Subcutaneous abdominal adipose tissue (tissue), 5 donors: ENCODE data around the gene RASSF4.

Experiments used
- H3K27ac ChIP-seq: one replicate; pipeline ENCODE4 v1.7.0; 2013; ENCODE audit warnings: low read depth, mild to moderate bottlenecking, inconsistent platforms, low read length, moderate library complexity
- H3K27me3 ChIP-seq, 5 donors: one replicate each; pipeline ENCODE4 v1.7.0; 2013; ENCODE audit warnings: low read length in 5 of 5, inconsistent platforms in 1 of 5; ENCODE audit not compliant: control insufficient read depth in 5 of 5, insufficient read depth in 4 of 5
- H3K36me3 ChIP-seq, 5 donors: one replicate each; pipeline ENCODE4 v1.7.0; 2013; ENCODE audit warnings: low read length in 5 of 5; ENCODE audit not compliant: control insufficient read depth in 5 of 5, insufficient read depth in 5 of 5
- H3K4me1 ChIP-seq, 5 donors: one replicate each; pipeline ENCODE4 v1.7.0; 2013; ENCODE audit warnings: low read length in 5 of 5, mild to moderate bottlenecking in 3 of 5, moderate library complexity in 1 of 5; ENCODE audit not compliant: control insufficient read depth in 5 of 5, insufficient read depth in 5 of 5
- H3K4me3 ChIP-seq, 5 donors: one replicate each; pipeline ENCODE4 v1.7.0; 2013; ENCODE audit warnings: low read length in 5 of 5, low read depth in 1 of 5
- H3K9ac ChIP-seq, 5 donors: one replicate each; pipeline ENCODE4 v1.7.0; 2013; ENCODE audit warnings: low read length in 5 of 5, mild to moderate bottlenecking in 4 of 5, moderate library complexity in 3 of 5
- H3K9me3 ChIP-seq, 5 donors: one replicate each; pipeline ENCODE4 v1.7.0; 2013; ENCODE audit warnings: low read length in 5 of 5; ENCODE audit not compliant: control insufficient read depth in 5 of 5
- donor health status: healthy.
- donor health status: healthy.
- donor health status: healthy.
- donor health status: healthy.
- donor health status: healthy.

The RASSF4 gene

DNA sequence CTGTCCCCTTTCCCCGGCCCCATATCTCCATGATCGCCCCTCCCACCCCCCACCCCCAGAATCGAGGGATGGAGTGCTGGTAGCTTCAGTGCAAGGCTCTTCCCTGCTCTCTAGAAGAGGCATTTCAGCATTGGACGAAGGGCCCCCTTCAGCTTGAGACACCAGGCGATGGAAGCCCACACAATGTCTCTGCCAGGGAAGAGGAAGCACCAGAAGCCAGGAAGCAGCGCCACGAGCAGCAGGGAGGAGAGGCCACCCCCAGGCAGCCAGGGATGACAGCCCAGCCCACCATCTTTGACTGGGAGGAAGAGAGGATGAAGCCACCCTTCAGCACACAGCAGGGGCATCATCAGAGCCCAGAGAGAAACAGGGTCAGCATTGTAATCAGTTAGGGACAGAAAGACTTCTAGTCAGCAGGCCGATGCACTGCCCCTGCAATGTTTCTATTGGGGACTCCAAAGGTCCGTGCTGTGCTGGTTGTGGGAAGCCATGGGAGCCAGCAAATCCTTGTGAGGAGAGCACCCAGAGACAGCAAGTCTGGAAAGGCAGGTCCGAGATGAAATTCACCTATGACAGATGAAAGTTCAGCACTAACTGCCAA lies 32.8 kb upstream of the RASSF4 start:
- Histone ChIP-seq H3K4me1 (peaks cover 0 to 10% (median 7%) of the 10 kb centered on the region in 5 donors), H3K36me3 (no peaks in the 10 kb centered on the region), H3K4me3 (no peak overlapping the region), H3K9me3 (no peaks in the 10 kb centered on the region), H3K27me3 (no peaks in the 10 kb centered on the region), H3K27ac (no peak overlapping the region), H3K9ac (no peak overlapping the region)

DNA sequence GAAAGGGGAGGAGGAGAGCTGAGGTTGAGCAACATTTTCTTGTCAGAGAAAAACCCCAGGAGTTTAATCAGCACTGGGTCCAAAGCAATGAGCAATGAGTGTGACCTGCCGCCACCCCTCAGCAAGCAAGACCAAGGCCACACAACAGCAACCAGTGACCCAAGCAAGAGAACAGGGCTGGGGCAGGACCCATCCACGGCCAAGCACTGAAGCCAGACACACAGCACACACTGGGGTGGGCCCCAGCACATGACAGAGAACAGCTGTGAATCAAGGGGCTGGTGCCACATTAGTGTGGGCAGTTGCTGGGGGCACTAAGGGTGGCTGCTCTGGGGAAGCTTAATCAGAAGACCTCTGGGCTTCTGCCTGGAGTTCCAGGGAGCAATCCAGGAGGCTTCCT lies 32.2 kb upstream of the RASSF4 start:
- Histone ChIP-seq H3K9me3 (no peaks in the 10 kb centered on the region), H3K4me1 (peaks cover 0 to 12% (median 10%) of the 10 kb centered on the region in 5 donors), H3K4me3 (no peak overlapping the region), H3K27ac (no peak overlapping the region), H3K27me3 (no peaks in the 10 kb centered on the region), H3K36me3 (no peaks in the 10 kb centered on the region), H3K9ac (peak overlapping the region in 1 of 5 donors; percentile 10)

DNA sequence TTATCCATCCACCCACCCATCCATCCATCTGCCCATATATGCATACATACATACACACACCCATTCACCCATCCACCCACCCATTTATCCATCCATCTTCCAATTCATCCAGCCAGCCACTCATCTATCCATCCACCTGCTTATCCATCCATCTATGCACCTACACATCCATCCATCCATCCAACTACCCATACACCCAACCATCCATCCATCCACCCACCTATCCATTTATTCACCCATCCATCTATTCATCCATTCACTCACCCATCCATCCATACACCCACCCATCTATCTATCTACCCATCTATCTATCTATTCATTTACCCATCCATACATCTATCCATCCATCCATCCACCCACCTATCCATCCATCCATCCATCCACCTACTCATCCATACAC lies 31.1 kb upstream of the RASSF4 start:
- Histone ChIP-seq H3K36me3 (no peaks in the 10 kb centered on the region), H3K4me3 (no peak overlapping the region), H3K27me3 (no peaks in the 10 kb centered on the region), H3K9me3 (no peaks in the 10 kb centered on the region), H3K9ac (no peak overlapping the region), H3K27ac (no peak overlapping the region), H3K4me1 (peaks cover 1 to 23% (median 21%) of the 10 kb centered on the region in 5 donors)

DNA sequence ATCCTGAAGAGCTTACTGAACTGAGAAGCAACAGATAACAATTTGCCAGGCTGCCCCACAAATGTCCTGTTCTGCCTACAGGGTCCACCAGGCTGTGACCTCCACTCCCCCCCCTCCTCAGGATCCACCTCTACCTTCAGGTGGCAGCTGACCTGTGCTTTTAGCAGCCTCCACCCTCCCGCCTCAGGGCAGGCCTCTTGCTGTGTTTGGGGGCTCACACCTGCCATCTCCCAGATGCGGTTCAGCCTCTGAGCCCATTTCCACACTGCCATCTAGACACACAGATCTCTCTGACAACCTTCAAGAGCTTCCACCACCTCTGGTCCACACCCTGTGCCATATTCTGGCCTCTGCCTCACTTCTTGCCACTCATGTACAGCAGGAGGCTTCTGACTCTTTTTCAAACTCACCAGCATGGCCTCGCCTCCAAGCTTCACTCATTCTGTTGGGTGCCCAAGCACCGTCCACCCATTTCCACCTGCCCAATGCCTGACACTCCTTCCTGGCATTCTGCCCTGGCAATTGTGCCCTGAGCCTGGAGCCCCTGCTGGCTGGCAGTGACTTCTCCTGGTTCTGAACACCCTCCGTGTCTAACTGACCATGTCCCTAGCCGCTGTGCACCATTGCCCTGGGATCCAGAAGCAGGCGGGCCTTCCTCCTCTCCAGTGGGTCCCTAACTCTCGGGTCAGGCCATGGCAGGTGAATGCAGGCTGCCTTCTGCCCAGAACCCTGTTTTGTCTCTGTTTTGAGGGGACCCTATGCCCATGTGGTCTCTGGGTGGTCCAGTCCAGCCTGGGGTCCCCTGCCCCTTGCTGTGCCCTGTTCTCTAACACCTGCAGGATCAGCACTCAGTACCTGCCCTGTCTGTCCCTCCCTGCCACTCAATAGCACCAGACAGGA lies 30.0 kb upstream of the RASSF4 start:
- H3K9ac ChIP-seq, result no peak overlapping the region
- H3K27me3 ChIP-seq, result no peaks in the 10 kb centered on the region
- H3K36me3 ChIP-seq, result no peaks in the 10 kb centered on the region
- no peak overlapping the region for H3K27ac ChIP-seq
- H3K4me1 ChIP-seq, result peaks cover 1 to 35% (median 27%) of the 10 kb centered on the region in 5 donors
- no peak overlapping the region for H3K4me3 ChIP-seq
- no peaks in the 10 kb centered on the region for H3K9me3 ChIP-seq

DNA sequence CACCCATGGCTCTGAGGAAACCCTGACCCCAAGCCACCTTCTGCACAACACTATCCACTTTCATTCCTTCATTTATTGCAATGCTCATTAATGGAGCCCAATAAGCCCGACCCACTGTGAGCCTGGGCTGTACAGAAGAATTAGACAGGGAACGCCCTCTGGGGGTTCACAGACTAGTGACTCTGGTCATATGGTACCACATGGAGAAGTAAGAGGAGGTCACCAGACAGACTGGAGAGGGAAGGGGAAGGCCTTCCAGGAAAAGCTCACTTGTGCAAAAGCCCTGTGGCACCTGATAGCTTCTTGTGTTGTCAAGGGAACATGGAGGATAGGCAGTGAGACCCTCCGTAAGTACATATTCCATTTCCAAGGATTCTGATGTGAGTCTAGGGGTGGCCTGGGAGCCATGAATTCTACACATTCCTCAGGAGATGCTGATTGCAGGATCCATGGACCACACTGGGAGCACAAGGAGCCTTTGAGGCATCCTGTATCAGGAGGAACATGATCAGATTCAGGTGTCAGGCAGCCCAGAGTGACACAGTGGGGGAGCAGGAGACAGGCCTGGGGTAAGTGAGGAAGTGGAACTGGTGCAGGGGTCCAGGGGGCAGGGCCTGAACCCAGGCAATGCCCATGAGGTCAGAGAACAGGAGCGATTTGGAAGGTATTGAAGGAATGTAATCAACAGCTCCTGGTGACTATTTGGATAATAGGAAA lies 28.5 kb upstream of the RASSF4 start:
- no peak overlapping the region for H3K27ac ChIP-seq
- H3K9me3 ChIP-seq, result no peaks in the 10 kb centered on the region
- no peak overlapping the region for H3K9ac ChIP-seq
- peaks cover 9 to 49% (median 41%) of the 10 kb centered on the region in 5 donors for H3K4me1 ChIP-seq
- no peaks in the 10 kb centered on the region for H3K36me3 ChIP-seq
- H3K4me3 ChIP-seq, result no peak overlapping the region
- H3K27me3 ChIP-seq, result no peaks in the 10 kb centered on the region

DNA sequence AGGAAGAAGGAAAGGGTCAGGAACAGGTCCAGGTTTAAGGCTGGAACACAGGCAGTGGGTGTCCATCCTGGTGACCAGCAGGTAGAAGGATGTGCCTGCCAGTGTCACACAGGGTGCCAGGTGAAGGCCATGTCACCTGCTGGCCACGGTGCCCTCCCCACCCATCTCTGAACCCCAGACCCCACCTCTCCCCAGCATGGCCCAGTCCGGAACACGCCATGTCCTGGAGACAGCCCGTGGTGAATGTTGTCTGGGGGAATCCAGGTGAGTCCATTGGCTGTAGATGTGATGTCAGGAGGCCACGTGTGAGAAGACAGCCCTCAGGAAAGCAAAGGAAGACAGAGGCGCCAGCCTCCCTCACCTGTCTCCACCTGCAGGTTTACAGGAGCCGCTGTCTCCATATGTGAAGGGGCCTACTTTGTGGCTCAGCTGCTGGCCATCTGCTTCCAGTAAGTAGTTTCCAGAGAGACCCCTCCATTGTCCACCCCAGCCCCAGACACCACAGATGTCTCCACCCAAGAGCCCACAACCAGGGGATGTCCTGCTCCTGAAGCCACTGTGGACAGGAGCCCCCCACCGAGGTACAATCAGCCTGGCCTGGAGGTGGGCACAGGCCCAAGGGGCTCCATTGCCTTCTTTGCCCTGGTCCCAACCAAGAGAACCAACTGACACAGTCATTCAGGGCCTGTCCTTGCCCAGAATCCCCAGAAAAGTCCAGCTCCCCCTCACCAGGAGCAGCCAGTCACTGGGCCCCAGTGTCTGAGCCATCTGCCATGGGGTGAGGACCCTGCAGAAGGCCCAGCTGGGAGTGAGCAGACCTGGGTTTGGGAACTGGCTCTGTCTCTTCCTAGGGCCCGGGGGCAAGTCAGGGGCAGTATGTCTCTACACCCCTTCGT lies 27.7 kb upstream of the RASSF4 start:
- Histone ChIP-seq H3K27ac (no peak overlapping the region), H3K4me1 (peaks cover 12 to 56% (median 49%) of the 10 kb centered on the region in 5 donors), H3K36me3 (no peaks in the 10 kb centered on the region), H3K4me3 (no peak overlapping the region), H3K9ac (peak overlapping the region in 1 of 5 donors; percentile 31), H3K27me3 (no peaks in the 10 kb centered on the region), H3K9me3 (no peaks in the 10 kb centered on the region)

DNA sequence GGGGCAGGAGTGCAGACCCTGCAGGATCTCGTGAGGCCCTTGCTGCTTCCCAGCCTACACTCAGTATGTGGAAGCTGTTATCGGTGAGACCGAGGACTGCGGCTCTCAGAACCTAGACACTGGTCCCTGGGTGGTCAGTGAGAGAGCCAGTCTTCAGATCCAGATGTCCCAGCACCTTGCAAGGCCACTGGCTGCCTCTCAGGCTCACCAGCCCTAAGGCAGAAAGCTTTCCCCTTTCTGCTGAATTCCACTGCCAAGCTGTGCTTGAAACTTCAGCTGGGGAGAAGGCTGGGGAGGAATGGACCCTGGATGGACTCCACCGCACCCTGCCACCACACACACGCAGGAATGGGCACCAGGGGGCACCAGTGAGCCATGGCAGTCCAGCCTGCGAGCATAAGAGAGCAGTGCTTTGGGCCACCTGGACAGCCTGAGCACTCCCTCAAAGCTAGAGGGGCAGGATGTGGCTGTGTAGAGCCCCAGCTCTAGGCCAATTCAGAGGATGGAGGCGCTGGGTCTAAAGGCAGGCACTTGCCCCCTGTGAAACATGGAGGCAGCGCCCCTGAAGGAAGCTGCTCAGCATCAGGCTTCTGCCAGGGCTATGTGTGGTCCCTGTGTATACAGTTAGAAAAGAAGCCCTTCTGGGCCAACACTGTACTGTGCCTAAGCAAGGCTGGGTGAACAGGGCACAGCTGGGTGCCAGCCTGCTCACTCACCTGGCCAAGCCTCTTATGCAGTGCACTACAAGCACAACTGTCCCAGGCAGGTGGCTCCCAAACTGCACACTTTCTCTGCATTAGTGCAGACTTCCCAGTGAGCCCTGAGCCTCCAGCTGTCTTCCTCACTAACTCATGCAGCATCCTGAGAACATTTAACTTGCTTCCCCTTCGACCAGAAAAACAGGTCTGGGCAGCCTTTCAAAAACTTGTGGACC lies 26.8 kb upstream of the RASSF4 start:
- Histone ChIP-seq H3K27ac (no peak overlapping the region), H3K4me1 (peaks cover 17 to 57% (median 49%) of the 10 kb centered on the region in 5 donors), H3K9ac (peak overlapping the region in 1 of 5 donors; percentile 31)

DNA sequence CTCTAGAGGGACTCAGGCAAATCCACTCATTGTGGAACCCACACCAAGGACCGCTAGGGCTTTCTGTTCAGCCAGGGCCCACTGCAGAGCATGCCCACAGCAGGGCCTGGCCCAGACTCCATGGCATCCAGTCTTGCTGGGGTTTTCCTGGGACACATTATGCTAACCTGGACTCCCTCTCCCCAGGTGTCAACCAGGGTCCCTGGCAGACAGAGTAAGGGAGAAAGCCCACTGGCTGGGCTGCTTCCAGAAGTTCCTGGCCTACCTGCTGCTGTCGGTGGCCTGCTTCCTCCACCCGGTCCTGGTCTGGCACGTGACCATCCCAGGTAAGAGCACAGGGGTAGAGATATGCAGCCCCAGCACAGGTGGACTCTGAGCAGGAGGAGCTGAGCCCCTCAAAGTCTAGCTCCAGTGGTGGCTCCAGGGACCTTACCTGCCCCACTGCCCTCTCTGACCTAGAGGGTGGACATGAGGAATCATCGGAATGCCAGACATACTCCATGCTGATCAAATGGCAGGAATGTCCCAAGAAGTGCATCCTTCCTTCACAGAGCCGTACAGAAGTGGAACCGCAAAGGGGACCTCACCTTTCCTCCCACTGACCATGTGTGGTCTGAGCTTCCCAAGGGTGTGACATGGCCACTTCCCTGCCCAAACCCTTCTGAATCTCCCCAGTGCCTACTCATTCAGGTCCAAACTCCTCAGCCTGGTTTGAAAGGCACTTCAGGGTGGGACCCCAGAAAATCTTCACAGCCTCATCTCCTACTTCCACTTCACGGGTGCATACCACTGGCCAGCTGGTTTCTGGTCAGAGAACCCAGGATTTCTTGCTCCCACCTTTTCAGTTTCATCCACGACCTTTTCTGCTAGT lies 25.9 kb upstream of the RASSF4 start:
- peaks cover 17 to 57% (median 49%) of the 10 kb centered on the region in 5 donors for H3K4me1 ChIP-seq
- no peaks in the 10 kb centered on the region for H3K27me3 ChIP-seq
- no peaks in the 10 kb centered on the region for H3K36me3 ChIP-seq
- H3K4me3 ChIP-seq, result no peak overlapping the region
- no peaks in the 10 kb centered on the region for H3K9me3 ChIP-seq
- peak overlapping the region in 1 of 5 donors; percentile 19 for H3K9ac ChIP-seq
- H3K27ac ChIP-seq, result no peak overlapping the region

More for the DNA sequence above, 26.8 kb upstream of the RASSF4 start:
- Histone ChIP-seq H3K36me3 (no peaks in the 10 kb centered on the region), H3K27me3 (no peaks in the 10 kb centered on the region), H3K9me3 (no peaks in the 10 kb centered on the region), H3K4me3 (no peak overlapping the region)
